Endothelial cell of umbilical vein (primary cell): ENCODE data around the gene OR9Q2. TPM values are rescaled to one million over a fixed set of nuclear protein-coding genes. Genes with fewer than 3 reads are reported as not detected.

Experiments used
- BruUV-seq: library from RNA; stranded (reverse); fragments of 400-500 nt; replicated peaks from 2 replicates; lab custom pipeline; 2021; lab: Mats Ljungman, UMichigan
- CTCF ChIA-PET: fragments of 300-600, 350-600 bp; sonication (Branson Sonifier 250); formaldehyde crosslinking; loops from one replicate; lab custom pipeline; 2021; ENCODE audit warnings: antibody characterized with exemption, inconsistent platforms; lab: Charles Lee
- POLR2A ChIA-PET: fragments of 300-600, 350-600 bp; sonication (Branson Sonifier 250); formaldehyde crosslinking; loops from one replicate; lab custom pipeline; 2021; ENCODE audit warnings: antibody characterized with exemption, inconsistent platforms; lab: Charles Lee
- DNase-seq: peaks from one replicate; pipeline ENCODE4 v3.0.0-alpha.2; 2011; ENCODE audit warnings: low read depth, low spot score
- FAIRE-seq: peaks from 2 replicates; lab custom pipeline; 2011; peaks lifted over from hg19 to GRCh38; lab: Jason Lieb, UNC
- H2AFZ ChIP-seq: 2 replicates; pipeline ENCODE4 v1.6.0; 2012; ENCODE audit warnings: low read depth, low read length, control low read depth, inconsistent platforms
- H3K27ac ChIP-seq: 2 replicates; pipeline ENCODE4 v1.5.1; 2011; ENCODE audit warnings: low read depth, mild to moderate bottlenecking, control low read depth, low read length, moderate library complexity; ENCODE audit not compliant: insufficient read depth
- H3K27me3 ChIP-seq, 2 experiments: 2 replicates each; pipeline versions ENCODE4 v1.6.0 to v1.6.1; 2011; ENCODE audit warnings: low read length in 2 of 2, mixed read lengths in 1 of 2; ENCODE audit not compliant: control insufficient read depth in 2 of 2, insufficient read depth in 2 of 2
- H3K36me3 ChIP-seq, 2 experiments: 2 replicates in 1 of 2; 3 replicates in 1 of 2; pipeline ENCODE4 v1.5.1; 2011; ENCODE audit warnings: low read length in 2 of 2, mild to moderate bottlenecking in 1 of 2, moderate library complexity in 1 of 2; ENCODE audit not compliant: control insufficient read depth in 2 of 2, insufficient read depth in 2 of 2; ENCODE audit errors: extremely low read depth in 1 of 2
- H3K4me1 ChIP-seq: 3 replicates; pipeline ENCODE4 v1.5.1; 2011; ENCODE audit warnings: mild to moderate bottlenecking, low read length; ENCODE audit not compliant: control insufficient read depth, insufficient read depth; ENCODE audit errors: extremely low read depth
- H3K4me2 ChIP-seq: 2 replicates; pipeline ENCODE4 v1.6.1; 2011; ENCODE audit warnings: low read length, control low read depth, mixed read lengths; ENCODE audit not compliant: insufficient read depth
- H3K4me3 ChIP-seq, 3 experiments: fragments of 200-600 bp in 1 of 3; sonication (generic), shearing (Covaris generic) in 1 of 3; replicated peaks in 1 of 3; 2 replicates each; pipeline ENCODE4 v1.5.1; 2011 to 2016; ENCODE audit warnings: control low read depth in 3 of 3, low read length in 3 of 3, mild to moderate bottlenecking in 2 of 3, inconsistent platforms in 1 of 3, low read depth in 1 of 3, moderate library complexity in 1 of 3; ENCODE audit not compliant: insufficient read depth in 1 of 3
- H3K79me2 ChIP-seq: 2 replicates; pipeline ENCODE4 v1.6.0; 2012; ENCODE audit warnings: low read length, inconsistent platforms; ENCODE audit not compliant: control insufficient read depth, insufficient read depth
- H3K9ac ChIP-seq: replicated peaks from 2 replicates; pipeline ENCODE3; 2011; ENCODE audit warnings: low read length, control low read depth; ENCODE audit not compliant: insufficient read depth; ENCODE audit errors: extremely low read depth
- H3K9me1 ChIP-seq: replicated peaks from 3 replicates; pipeline ENCODE4 v1.6.0; 2011; ENCODE audit warnings: mild to moderate bottlenecking, low read length; ENCODE audit not compliant: control insufficient read depth, insufficient read depth; ENCODE audit errors: extremely low read depth
- H3K9me3 ChIP-seq: replicated peaks from 2 replicates; pipeline ENCODE4 v1.5.1; 2012; ENCODE audit warnings: low read length, inconsistent platforms; ENCODE audit not compliant: control insufficient read depth, insufficient read depth
- H4K20me1 ChIP-seq: replicated peaks from 2 replicates; pipeline ENCODE3; 2011; ENCODE audit warnings: mild to moderate bottlenecking, low read length; ENCODE audit not compliant: control insufficient read depth, insufficient read depth; ENCODE audit errors: extremely low read depth
- CTCF ChIP-seq, 2 donors: IDR thresholded peaks; 1 replicate in 1 of 2; 2 replicates in 1 of 2; pipeline ENCODE4 v1.5.1; 2011; ENCODE audit warnings: low read length in 2 of 2, mild to moderate bottlenecking in 2 of 2, moderate library complexity in 2 of 2, control low read depth in 1 of 2, inconsistent platforms in 1 of 2, low read depth in 1 of 2; ENCODE audit not compliant: insufficient read depth in 1 of 2; ENCODE audit errors: extremely low read depth in 1 of 2
- EZH2 ChIP-seq: IDR thresholded peaks from 2 replicates; pipeline ENCODE4 v1.6.1; 2012; ENCODE audit warnings: borderline replicate concordance, low read depth, mild to moderate bottlenecking, moderate library complexity, low read length, inconsistent platforms; ENCODE audit not compliant: severe bottlenecking
- FOS ChIP-seq: IDR thresholded peaks from 2 replicates; pipeline ENCODE4 v1.6.1; 2011; ENCODE audit warnings: mild to moderate bottlenecking, low read length, moderate library complexity, borderline replicate concordance; ENCODE audit not compliant: insufficient read depth
- GATA2 ChIP-seq: IDR thresholded peaks from 2 replicates; pipeline ENCODE4 v1.7.0; 2011; ENCODE audit warnings: low read depth, mild to moderate bottlenecking, moderate library complexity, mixed read lengths, low read length; ENCODE audit not compliant: insufficient read length, insufficient read depth
- JUN ChIP-seq: IDR thresholded peaks from 2 replicates; pipeline ENCODE4 v1.6.1; 2011; ENCODE audit warnings: borderline replicate concordance, low read depth; ENCODE audit not compliant: insufficient read length, insufficient read depth
- MYC ChIP-seq: IDR thresholded peaks from one replicate; pipeline ENCODE4 v1.6.1; 2011; ENCODE audit warnings: mild to moderate bottlenecking, low read depth, low read length
- POLR2A ChIP-seq: IDR thresholded peaks from 2 replicates; pipeline ENCODE4 v1.6.1; 2012; ENCODE audit warnings: low read depth, mild to moderate bottlenecking, control low read depth, low read length
- POLR2AphosphoS5 ChIP-seq: IDR thresholded peaks from 2 replicates; pipeline ENCODE4 v1.6.1; 2012; ENCODE audit warnings: low read depth, mild to moderate bottlenecking, control low read depth, low read length, moderate library complexity; ENCODE audit not compliant: insufficient read depth
- dilution Hi-C: fragments of 300-500 bp; cut with MboI; formaldehyde crosslinking; loops from one replicate; pipeline ENCODE4 v1.15.0; 2019; ENCODE audit warnings: low sequenced_read_pairs; ENCODE audit not compliant: extremely low pct_ligation_motif_present
- intact Hi-C: fragments of 100-400 bp; cut with micrococcal nuclease; formaldehyde crosslinking; loops from one replicate; pipeline ENCODE4 v1.10.0; 2022
- polyA plus RNA-seq, 4 experiments: library from polyadenylated mRNA; depleted of rRNA in 3 of 4; stranded (reverse) in 3 of 4; unstranded in 1 of 4; fragments of >200 nt; gene quantifications; 2 replicates each; pipeline versions ENCODE4 v1.2.1 to v1.2.3, GENCODE V29; 2011 to 2012; ENCODE audit warnings: missing spikeins in 1 of 4
- total RNA-seq: library from RNA; stranded (reverse); gene quantifications from 2 replicates; pipeline ENCODE4 v1.2.3, GENCODE V29; 2021
- TF ChIP-seq, protein P1 (sequence below): IDR thresholded peaks from 2 replicates; pipeline ENCODE4 v1.6.1; 2011; ENCODE audit not compliant: insufficient read depth, insufficient read length

Gene OR9Q2
- total and polyA plus RNA-seq, 2 donors (not counting 3 experiments of a cell fraction or from before 2014, with no cell fraction given), result not detected

- no peaks in the 10 kb centered on the region for H3K27me3 ChIP-seq
- no peaks in the 10 kb centered on the region for H3K79me2 ChIP-seq
- no peaks in the 10 kb centered on the region for H3K9me3 ChIP-seq
- TF ChIP-seq POLR2A, result no peak
- TF ChIP-seq, protein P1, sequence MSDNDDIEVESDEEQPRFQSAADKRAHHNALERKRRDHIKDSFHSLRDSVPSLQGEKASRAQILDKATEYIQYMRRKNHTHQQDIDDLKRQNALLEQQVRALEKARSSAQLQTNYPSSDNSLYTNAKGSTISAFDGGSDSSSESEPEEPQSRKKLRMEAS, result no peak
- TF ChIP-seq MYC, result no peak
- no peak for TF ChIP-seq GATA2
- no peak for TF ChIP-seq JUN
- TF ChIP-seq EZH2, result no peak
- TF ChIP-seq CTCF (IDR thresholded peaks at IDR 0.05; ENCODE audit: extremely low read depth in 1 of 2, insufficient read depth in 1 of 2, low read depth in 1 of 2, low read length in 2 of 2), result no peak
- TF ChIP-seq POLR2AphosphoS5, result no peak
- TF ChIP-seq FOS, result no peak
- no peak overlapping the region for H3K4me2 ChIP-seq
- H3K4me1 ChIP-seq, result no peaks in the 10 kb centered on the region
- DNase-seq, result no peak
- FAIRE-seq, result no peak
- ChIA-PET CTCF (no interaction called here), POLR2A (no interaction called here)
- H4K20me1 ChIP-seq, result no peaks in the 10 kb centered on the region
- dilution Hi-C loops, result no loop called here
- H3K9me1 ChIP-seq, result no peaks in the 10 kb centered on the region
- no peak overlapping the region for H3K4me3 ChIP-seq
- H2AFZ ChIP-seq, result no peak overlapping the region
- no peak overlapping the region for H3K27ac ChIP-seq
- H3K36me3 ChIP-seq, result no peaks in the 10 kb centered on the region
- intact Hi-C loops, result no loop called here
- no TSS peak for BruUV-seq
- no peak overlapping the region for H3K9ac ChIP-seq
These were observed 23.3 kb upstream of the OR9Q2 start for GRCh38 chr11:58165504-58166106.
